Measurements from ENCODE around the gene KIAA1217. TPM values are rescaled to one million over a fixed set of nuclear protein-coding genes. Genes with fewer than 3 reads are reported as not detected.
A peak's percentile ranks its signal among the peaks of the same experiment; 100 is the strongest.

Gene KIAA1217, protein sequence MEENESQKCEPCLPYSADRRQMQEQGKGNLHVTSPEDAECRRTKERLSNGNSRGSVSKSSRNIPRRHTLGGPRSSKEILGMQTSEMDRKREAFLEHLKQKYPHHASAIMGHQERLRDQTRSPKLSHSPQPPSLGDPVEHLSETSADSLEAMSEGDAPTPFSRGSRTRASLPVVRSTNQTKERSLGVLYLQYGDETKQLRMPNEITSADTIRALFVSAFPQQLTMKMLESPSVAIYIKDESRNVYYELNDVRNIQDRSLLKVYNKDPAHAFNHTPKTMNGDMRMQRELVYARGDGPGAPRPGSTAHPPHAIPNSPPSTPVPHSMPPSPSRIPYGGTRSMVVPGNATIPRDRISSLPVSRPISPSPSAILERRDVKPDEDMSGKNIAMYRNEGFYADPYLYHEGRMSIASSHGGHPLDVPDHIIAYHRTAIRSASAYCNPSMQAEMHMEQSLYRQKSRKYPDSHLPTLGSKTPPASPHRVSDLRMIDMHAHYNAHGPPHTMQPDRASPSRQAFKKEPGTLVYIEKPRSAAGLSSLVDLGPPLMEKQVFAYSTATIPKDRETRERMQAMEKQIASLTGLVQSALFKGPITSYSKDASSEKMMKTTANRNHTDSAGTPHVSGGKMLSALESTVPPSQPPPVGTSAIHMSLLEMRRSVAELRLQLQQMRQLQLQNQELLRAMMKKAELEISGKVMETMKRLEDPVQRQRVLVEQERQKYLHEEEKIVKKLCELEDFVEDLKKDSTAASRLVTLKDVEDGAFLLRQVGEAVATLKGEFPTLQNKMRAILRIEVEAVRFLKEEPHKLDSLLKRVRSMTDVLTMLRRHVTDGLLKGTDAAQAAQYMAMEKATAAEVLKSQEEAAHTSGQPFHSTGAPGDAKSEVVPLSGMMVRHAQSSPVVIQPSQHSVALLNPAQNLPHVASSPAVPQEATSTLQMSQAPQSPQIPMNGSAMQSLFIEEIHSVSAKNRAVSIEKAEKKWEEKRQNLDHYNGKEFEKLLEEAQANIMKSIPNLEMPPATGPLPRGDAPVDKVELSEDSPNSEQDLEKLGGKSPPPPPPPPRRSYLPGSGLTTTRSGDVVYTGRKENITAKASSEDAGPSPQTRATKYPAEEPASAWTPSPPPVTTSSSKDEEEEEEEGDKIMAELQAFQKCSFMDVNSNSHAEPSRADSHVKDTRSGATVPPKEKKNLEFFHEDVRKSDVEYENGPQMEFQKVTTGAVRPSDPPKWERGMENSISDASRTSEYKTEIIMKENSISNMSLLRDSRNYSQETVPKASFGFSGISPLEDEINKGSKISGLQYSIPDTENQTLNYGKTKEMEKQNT (N-terminal part only)
- total RNA-seq (2021) (76.2 and 94.1 TPM in 2 replicates), Bru-seq, nascent RNA (percentile 74 among the genes with signal in this experiment), BruChase-seq, experiment 1, labeled RNA remaining after a 2-hour chase (percentile 68 among the genes with signal in this experiment), BruChase-seq, experiment 2, labeled RNA remaining after a 6-hour chase (percentile 69 among the genes with signal in this experiment)
- long read RNA-seq, full-length matches to known transcripts, result 11 of 127 reads
- long read RNA-seq, partial matches to known transcripts, result 39 of 127 reads
- long read RNA-seq, other reads (novel, unspliced or antisense), result 77 of 127 reads

DNA sequence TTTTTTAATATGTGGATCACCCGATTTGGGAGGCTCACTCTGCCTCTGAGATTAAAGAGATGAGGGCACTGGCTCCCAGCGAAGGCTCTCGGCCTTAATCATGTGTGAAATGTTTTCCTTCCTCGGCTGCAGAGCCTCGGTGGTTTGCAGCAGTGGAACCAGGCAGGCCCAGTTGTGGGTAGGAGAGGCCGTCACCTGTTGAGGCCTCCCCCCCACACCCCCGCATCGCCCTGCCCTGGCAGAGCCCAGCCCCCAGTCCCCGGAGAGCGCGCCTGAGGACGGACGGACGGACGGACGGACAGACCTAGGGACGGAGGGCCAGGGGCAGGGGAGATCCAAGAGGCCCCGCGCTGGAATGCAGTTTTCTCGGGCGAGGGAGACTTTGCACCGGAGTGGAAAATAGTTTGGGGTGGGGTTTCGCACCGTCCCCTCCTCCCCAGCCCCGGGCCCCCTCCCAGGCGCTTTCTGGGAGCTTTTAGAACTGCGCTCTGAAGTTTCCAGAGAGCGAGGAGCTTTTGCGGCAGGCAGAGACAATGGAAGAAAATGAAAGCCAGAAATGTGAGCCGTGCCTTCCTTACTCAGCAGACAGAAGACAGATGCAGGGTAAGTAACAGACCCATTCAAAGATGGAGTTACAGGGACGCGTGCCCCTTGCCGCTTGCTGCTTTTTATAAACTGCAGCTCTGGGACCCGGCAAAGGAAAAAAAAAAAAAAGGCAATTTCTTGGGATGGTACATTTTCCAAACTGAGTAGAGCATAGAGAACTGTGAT is at the start of gene KIAA1217:
TSS of gene KIAA1217 (plus strand) at position 478 of the 771 bp plus-strand sequence. CDS start at position 534, 56 bp downstream.
- H3K4me3 ChIP-seq (ENCODE audit: low read depth, low read length, poor library complexity, severe bottlenecking), result peak within 1 kb of the TSS; percentile 48
- ChIA-PET CTCF (no interaction called here), POLR2A (ENCODE audit: low non-redundant PET) (interaction anchor here (0.6 to 0.7 kb wide), 5 partner anchors 10 to 288 kb away, joined by 3 to 4 read pairs (median 3); no protein-coding TSS in a partner anchor)
- peaks cover 41% of the 10 kb centered on the region for H3K4me1 ChIP-seq (ENCODE audit: insufficient read depth, low read length, poor library complexity, severe bottlenecking)
- intact Hi-C loops (cut with micrococcal nuclease; ENCODE audit: unreplicated experiment), result loop anchor here (2.0 to 5.0 kb wide), 2 partner anchors 142 to 308 kb away; no protein-coding TSS in a partner anchor
- H3K27me3 ChIP-seq (replicated peaks; ENCODE audit: insufficient read depth, low read depth, low read length, poor library complexity), result no peaks in the 10 kb centered on the region
- H3K27ac ChIP-seq (ENCODE audit: low read depth, low read length, poor library complexity, severe bottlenecking), result peak within 1 kb of the TSS; percentile 79
- BruUV-seq (replicated peaks), result TSS peak; percentile 61
- no peak for TF ChIP-seq EZH2 (IDR thresholded peaks at IDR 0.05; ENCODE audit: borderline replicate concordance, low read depth, low read length, poor library complexity, severe bottlenecking)
- TF ChIP-seq, protein P1, sequence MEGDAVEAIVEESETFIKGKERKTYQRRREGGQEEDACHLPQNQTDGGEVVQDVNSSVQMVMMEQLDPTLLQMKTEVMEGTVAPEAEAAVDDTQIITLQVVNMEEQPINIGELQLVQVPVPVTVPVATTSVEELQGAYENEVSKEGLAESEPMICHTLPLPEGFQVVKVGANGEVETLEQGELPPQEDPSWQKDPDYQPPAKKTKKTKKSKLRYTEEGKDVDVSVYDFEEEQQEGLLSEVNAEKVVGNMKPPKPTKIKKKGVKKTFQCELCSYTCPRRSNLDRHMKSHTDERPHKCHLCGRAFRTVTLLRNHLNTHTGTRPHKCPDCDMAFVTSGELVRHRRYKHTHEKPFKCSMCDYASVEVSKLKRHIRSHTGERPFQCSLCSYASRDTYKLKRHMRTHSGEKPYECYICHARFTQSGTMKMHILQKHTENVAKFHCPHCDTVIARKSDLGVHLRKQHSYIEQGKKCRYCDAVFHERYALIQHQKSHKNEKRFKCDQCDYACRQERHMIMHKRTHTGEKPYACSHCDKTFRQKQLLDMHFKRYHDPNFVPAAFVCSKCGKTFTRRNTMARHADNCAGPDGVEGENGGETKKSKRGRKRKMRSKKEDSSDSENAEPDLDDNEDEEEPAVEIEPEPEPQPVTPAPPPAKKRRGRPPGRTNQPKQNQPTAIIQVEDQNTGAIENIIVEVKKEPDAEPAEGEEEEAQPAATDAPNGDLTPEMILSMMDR (conservative IDR thresholded peaks at IDR 0.05; ENCODE audit: low read depth, low read length), result no peak
- H3K9me3 ChIP-seq (ENCODE audit: low read depth, low read length, poor library complexity, severe bottlenecking), result no peaks in the 10 kb centered on the region
- peak; percentile 69 for DNase-seq (ENCODE audit: low spot score)
- no peaks in the 10 kb centered on the region for H3K36me3 ChIP-seq (ENCODE audit: insufficient read depth, low read length, poor library complexity, severe bottlenecking)

DNA sequence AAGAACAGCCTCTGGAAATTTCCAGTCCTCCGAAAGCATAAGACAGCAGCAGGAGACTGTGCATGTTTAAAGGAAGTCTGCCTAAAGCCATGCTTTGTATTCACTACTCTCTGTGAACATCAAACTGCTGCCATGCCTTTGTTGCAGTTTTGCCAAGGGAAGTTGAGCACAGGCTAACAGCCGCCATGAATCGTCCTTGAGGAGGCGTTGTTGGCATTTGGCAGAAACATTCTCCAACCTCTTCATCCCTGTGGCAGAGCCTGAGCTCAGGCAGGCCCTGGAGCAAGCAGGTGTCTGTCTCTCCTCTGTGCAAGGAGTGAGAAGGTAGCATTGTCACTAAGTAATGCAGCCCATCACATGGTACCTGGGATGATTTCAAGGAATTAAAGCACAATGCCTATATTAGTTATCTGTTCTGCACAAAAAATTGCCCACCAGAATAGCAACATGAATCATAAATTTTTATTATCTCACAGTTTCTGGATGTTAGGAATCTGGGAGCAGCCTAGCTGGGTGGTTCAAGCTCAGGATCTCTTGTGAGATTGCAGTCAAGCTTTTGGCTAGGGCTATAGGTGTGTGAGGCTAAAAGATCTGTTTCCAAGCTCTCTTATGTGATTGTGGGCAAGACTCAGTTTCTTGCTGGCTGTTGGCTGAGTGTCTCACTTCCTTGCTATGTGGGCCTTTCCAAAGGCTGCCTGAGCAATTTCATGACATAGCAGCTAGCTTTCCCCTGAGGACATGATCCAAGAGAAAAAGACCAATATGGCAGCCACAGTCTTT is 46.5 kb upstream of the KIAA1217 start:
- no peak for TF ChIP-seq EZH2 (IDR thresholded peaks at IDR 0.05; ENCODE audit: borderline replicate concordance, low read depth, low read length, poor library complexity, severe bottlenecking)
- TF ChIP-seq, protein P1 (conservative IDR thresholded peaks at IDR 0.05; ENCODE audit: low read depth, low read length), result no peak
- H3K4me1 ChIP-seq (ENCODE audit: insufficient read depth, low read length, poor library complexity, severe bottlenecking), result peaks cover 11% of the 10 kb centered on the region
- BruUV-seq (replicated peaks), result no TSS peak
- no peaks in the 10 kb centered on the region for H3K36me3 ChIP-seq (ENCODE audit: insufficient read depth, low read length, poor library complexity, severe bottlenecking)
- H3K9me3 ChIP-seq (ENCODE audit: low read depth, low read length, poor library complexity, severe bottlenecking), result peaks cover 7% of the 10 kb centered on the region
- ChIA-PET CTCF (no interaction called here), POLR2A (ENCODE audit: low non-redundant PET) (no interaction called here)
- no peaks in the 10 kb centered on the region for H3K27me3 ChIP-seq (replicated peaks; ENCODE audit: insufficient read depth, low read depth, low read length, poor library complexity)
- DNase-seq (ENCODE audit: low spot score), result no peak
- no peak overlapping the region for H3K27ac ChIP-seq (ENCODE audit: low read depth, low read length, poor library complexity, severe bottlenecking)
- intact Hi-C loops (cut with micrococcal nuclease; ENCODE audit: unreplicated experiment), result no loop called here
- no peak overlapping the region for H3K4me3 ChIP-seq (ENCODE audit: low read depth, low read length, poor library complexity, severe bottlenecking)
